GM21786 (cell line): ENCODE data around the gene ITFG1.

Experiments used
- ATAC-seq: cut with Tn5 transposase; IDR thresholded peaks from one replicate; pipeline ENCODE4 v1.9.1; 2021; ENCODE audit not compliant: unreplicated experiment

Gene ITFG1

DNA sequence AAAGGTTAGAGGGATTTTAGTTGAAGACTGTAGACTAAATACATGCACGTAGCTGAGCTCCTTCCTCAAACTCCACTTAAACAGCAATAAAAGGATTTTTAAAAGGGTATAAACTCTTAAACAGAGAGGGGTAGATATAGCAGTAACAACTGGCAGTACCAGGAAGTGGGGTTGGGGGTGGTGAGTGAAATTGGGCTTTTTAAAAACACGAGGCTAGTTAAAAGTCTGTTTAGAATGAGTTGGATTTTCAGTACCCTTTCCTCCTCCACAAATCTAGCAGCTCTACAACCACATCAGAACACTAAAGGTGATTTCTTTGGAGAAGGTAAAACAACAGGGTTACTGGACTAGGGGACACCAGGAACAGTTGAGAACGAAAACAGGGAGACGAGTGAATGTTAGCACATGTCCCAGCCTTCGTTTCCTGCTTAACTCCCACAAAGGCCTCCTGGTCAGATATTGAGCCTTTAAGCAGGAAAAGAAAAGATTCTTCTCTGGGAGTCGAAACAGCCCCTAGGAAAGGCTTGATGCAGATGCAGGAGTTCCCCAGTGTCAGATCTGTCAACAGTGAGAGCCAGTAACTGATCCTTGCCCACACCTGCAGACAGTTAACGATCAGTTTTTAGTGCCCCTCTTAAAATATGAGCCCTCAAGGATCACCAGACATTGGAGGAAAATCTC is 331.0 kb downstream of the ITFG1 start:
- no peak for ATAC-seq

DNA sequence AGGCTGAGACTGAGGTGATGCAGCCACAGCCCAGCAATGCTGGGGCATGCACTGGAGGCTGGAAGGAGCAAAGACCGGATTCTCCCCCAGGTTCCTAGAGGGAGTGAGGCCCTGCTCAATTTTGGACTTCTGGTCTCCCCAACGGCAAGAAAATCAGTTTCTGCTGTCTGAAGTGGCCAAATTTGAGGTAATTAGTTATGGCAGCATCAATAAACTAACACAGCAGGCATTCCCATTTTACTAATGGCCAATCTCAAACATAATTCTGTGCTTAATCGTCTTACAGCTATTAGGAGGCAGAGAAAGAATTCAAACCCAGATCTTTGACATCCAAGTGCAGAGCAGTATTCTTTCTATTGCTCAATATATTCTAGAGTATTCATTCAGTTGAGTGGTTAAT is 333.3 kb downstream of the ITFG1 start:
- ATAC-seq: no peak

DNA sequence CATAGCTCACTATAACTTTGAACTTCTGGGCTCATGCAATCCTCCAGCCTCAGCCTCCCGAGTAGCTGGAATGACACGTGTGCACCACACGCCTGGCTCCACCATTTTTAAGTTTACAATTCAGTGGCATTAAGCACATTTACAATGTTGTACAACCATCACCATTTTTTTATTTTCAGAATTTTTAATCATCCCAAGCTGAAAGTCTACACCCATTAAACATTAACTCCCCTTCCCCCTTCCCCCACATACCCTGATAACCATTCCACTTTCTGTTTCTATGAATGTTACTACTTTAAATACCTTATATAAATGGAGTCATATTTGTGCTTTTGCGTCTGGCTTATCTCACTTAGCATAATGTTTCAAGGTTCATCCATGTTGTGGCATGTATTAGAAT is 335.1 kb downstream of the ITFG1 start:
- ATAC-seq: no peak

DNA sequence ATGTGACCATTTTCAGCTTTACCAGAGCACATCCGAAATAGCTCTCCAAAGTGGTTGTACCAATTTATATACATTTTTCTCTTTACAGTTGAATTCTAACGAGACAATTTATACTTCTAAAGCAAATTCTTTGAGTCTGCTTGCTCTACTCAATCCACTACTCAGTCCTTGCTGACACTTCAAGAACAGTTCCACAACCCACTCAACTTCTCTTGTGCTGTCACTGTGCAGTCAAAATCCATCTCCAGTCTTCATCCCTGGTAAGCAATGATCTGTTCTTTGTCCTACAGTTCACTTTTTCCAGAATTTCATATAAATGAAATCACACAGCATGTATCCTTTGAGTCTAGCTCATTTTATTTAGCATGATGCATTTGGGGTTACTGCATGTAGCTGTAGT is 347.7 kb downstream of the ITFG1 start:
- no peak for ATAC-seq

DNA sequence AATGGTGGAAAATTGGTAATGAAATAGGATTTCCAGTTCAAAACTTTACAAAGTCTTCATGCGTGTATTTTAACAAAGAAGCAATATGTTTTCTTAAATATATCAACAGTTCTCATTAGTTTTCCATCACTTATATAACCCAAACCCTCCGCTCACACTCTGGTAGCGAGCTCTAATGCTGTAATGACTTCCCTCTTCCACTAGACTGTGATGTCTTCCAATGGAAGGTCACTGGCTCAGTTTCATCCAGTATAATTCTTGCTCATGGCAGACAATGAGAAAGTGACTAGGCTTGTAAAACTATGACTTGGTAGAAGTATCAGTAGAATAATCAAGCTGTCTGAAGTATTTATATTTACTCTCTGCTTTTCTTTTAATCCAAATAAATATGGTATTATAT is 349.9 kb downstream of the ITFG1 start:
- no peak for ATAC-seq

DNA sequence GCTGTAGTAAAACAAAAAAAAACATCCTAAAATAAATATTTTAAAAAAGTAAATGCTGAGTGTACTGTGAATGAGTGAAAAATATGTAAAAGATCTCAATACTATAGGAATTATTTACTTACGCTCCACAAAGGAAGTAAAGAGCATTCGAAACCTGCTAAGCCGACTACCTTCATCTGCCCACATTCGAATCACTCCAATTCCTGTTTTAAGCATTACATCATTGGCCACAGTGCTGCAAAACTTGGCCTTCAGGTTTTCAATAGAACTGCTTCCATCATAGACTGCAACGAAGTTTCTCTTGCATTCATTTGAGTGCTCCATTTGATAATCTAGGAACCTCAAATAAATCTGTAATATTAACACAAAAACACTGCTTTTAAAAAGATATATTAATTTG is 351.5 kb downstream of the ITFG1 start:
- ATAC-seq: no peak
